HG02678 (cell line): ENCODE results near the gene HIF1A.
"Not testable (repeated sequence)": the region's sequence is repeated elsewhere in the genome, so short reads cannot be mapped to it uniquely, and the experiment has no call there.

Source experiments
- ATAC-seq: cut with Tn5 transposase; IDR thresholded peaks from one replicate; pipeline ENCODE4 v1.9.1; 2021; ENCODE audit warnings: mild to moderate bottlenecking, moderate library complexity; ENCODE audit not compliant: unreplicated experiment

HIF1A gene

GRCh38 chr14:61694830-61695694 lies at the start of gene HIF1A:
TSS of gene HIF1A (plus strand) at chr14:61695513. CDS start at chr14:61695805, 292 bp downstream.
- ATAC-seq = peak; percentile 94

GRCh38 chr14:61646366-61647116 lies 48.8 kb upstream of the HIF1A start:
- no peak for ATAC-seq

- no peak for ATAC-seq
These were observed 47.6 kb upstream of the HIF1A start for GRCh38 chr14:61647704-61648103.

GRCh38 chr14:61648377-61648776 lies 46.9 kb upstream of the HIF1A start:
- no peak for ATAC-seq

- no peak for ATAC-seq
These were observed 46.0 kb upstream of the HIF1A start for GRCh38 chr14:61649283-61649682.

- ATAC-seq = no peak
These were observed 44.0 kb upstream of the HIF1A start for GRCh38 chr14:61651355-61651754.

- ATAC-seq = no peak
These were observed 42.6 kb upstream of the HIF1A start for GRCh38 chr14:61652526-61653262.

- ATAC-seq = no peak
These were observed 41.8 kb upstream of the HIF1A start for GRCh38 chr14:61653507-61653906.

GRCh38 chr14:61654026-61654425 lies 41.3 kb upstream of the HIF1A start:
- ATAC-seq = no peak

- ATAC-seq = no peak
These were observed 39.5 kb upstream of the HIF1A start for GRCh38 chr14:61655777-61656176.

GRCh38 chr14:61656341-61656740 lies 39.0 kb upstream of the HIF1A start:
- ATAC-seq = no peak

GRCh38 chr14:61658111-61658510 lies 37.2 kb upstream of the HIF1A start:
- ATAC-seq = not testable (repeated sequence)

GRCh38 chr14:61659582-61659981 lies 35.7 kb upstream of the HIF1A start:
- ATAC-seq = no peak

GRCh38 chr14:61661471-61662400 lies 33.6 kb upstream of the HIF1A start:
- ATAC-seq = peak; percentile 40

- peak; percentile 78 for ATAC-seq
These were observed 32.6 kb upstream of the HIF1A start for GRCh38 chr14:61662437-61663311.

- no peak for ATAC-seq
These were observed 31.9 kb upstream of the HIF1A start for GRCh38 chr14:61663312-61663979.

- no peak for ATAC-seq
These were observed 27.0 kb upstream of the HIF1A start for GRCh38 chr14:61668282-61668681.

- no peak for ATAC-seq
These were observed 24.7 kb upstream of the HIF1A start for GRCh38 chr14:61670576-61670975.

GRCh38 chr14:61671082-61671481 lies 24.2 kb upstream of the HIF1A start:
- ATAC-seq = peak; percentile 94
